ENCODE data around the gene MXRA7. TPM values are rescaled to one million over a fixed set of nuclear protein-coding genes. Genes with fewer than 3 reads are reported as not detected.
"Not testable (repeated sequence)": the region's sequence is repeated elsewhere in the genome, so short reads cannot be mapped to it uniquely, and the experiment has no call there.

Gene MXRA7
- total RNA-seq, 1 donor, result 287 TPM

GRCh38 chr17:76714336-76714735 lies 3.6 kb upstream of the MXRA7 start:
- no peak for DNase-seq (ENCODE audit: low read depth)
- no peak for TF ChIP-seq CTCF (IDR thresholded peaks at IDR 0.05; ENCODE audit: insufficient read depth, low read length)
- H3K4me3 ChIP-seq (ENCODE audit: low read depth, low read length), result no peak overlapping the region

- DNase-seq (ENCODE audit: low read depth), result no peak
- TF ChIP-seq CTCF (IDR thresholded peaks at IDR 0.05; ENCODE audit: insufficient read depth, low read length), result no peak
- H3K4me3 ChIP-seq (ENCODE audit: low read depth, low read length), result no peak overlapping the region
These were observed 3.0 kb upstream of the MXRA7 start for GRCh38 chr17:76713765-76714164.

- not testable (repeated sequence) for H3K4me3 ChIP-seq (ENCODE audit: low read depth, low read length); DNase-seq (ENCODE audit: low read depth)
These were observed 1.6 kb upstream of the MXRA7 start for GRCh38 chr17:76712321-76712720.

GRCh38 chr17:76709951-76710862 lies 558 bp downstream of the MXRA7 start:
- H3K4me3 ChIP-seq (ENCODE audit: low read depth, low read length), result peak overlapping the region; percentile 91
- peak; percentile 60 for DNase-seq (ENCODE audit: low read depth)

GRCh38 chr17:76709077-76709950 lies 1.5 kb downstream of the MXRA7 start:
- DNase-seq (ENCODE audit: low read depth), result peak; percentile 98
- no peak for TF ChIP-seq CTCF (IDR thresholded peaks at IDR 0.05; ENCODE audit: insufficient read depth, low read length)
- peak overlapping the region; percentile 91 for H3K4me3 ChIP-seq (ENCODE audit: low read depth, low read length)

GRCh38 chr17:76707985-76708807 lies 2.6 kb downstream of the MXRA7 start:
- peak; percentile 66 for TF ChIP-seq CTCF (IDR thresholded peaks at IDR 0.05; ENCODE audit: insufficient read depth, low read length)
- peak; percentile 62 for DNase-seq (ENCODE audit: low read depth)
- H3K4me3 ChIP-seq (ENCODE audit: low read depth, low read length), result peak overlapping the region; percentile 91

GRCh38 chr17:76706817-76707216 lies 3.9 kb downstream of the MXRA7 start:
- no peak overlapping the region for H3K4me3 ChIP-seq (ENCODE audit: low read depth, low read length)
- no peak for TF ChIP-seq CTCF (IDR thresholded peaks at IDR 0.05; ENCODE audit: insufficient read depth, low read length)
- DNase-seq (ENCODE audit: low read depth), result no peak
